K562 (cell line): ENCODE results near the gene IRAK2. TPM values are rescaled to one million over a fixed set of nuclear protein-coding genes. Genes with fewer than 3 reads are reported as not detected.
"Not testable (repeated sequence)": the region's sequence is repeated elsewhere in the genome, so short reads cannot be mapped to it uniquely, and the experiment has no call there.

ENCODE experiments used
- ATAC-seq: fragments of 200-7000 bp; cut with Tn5 transposase; 3 replicates; pipeline ENCODE4 v1.9.1; 2020; ENCODE audit warnings: moderate library complexity
- BruUV-seq: library from RNA; stranded (reverse); fragments of 400-500 nt; replicated peaks from 2 replicates; lab custom pipeline; 2021; lab: Mats Ljungman, UMichigan
- CTCF ChIA-PET: fragments of 300-600 bp; formaldehyde crosslinking; extraction: SDS; loops from one replicate; lab custom pipeline; 2021; ENCODE audit warnings: low intra/inter-chr PET ratio; lab: Yijun Ruan, JAX
- POLR2A ChIA-PET: fragments of 300-600, 350-650 bp; sonication (Branson Sonifier 250); formaldehyde crosslinking; extraction: SDS; loops from one replicate; lab custom pipeline; 2021; ENCODE audit warnings: antibody characterized with exemption, inconsistent platforms; lab: Yijun Ruan, JAX
- DNase-seq, 4 experiments: peaks; one replicate each; pipeline versions ENCODE4 v3.0.0 to v3.0.0-alpha.2; 2011 to 2018; ENCODE audit warnings: low spot score in 3 of 4, mixed read lengths in 3 of 4; ENCODE audit errors: extremely low read depth in 1 of 4
- FAIRE-seq: peaks from 2 replicates; lab custom pipeline; 2011; peaks lifted over from hg19 to GRCh38; lab: Jason Lieb, UNC
- H2AFZ ChIP-seq: 2 replicates; pipeline ENCODE4 v1.6.0; 2011; ENCODE audit warnings: low read depth, low read length, control low read depth, inconsistent platforms
- H3K27ac ChIP-seq: fragments of 200-600 bp; 3 replicates; pipeline ENCODE4 v1.8.0; 2011; ENCODE audit warnings: low read depth, mild to moderate bottlenecking, control low read depth, inconsistent platforms, low read length, moderate library complexity, mixed read lengths; ENCODE audit errors: extremely low read depth
- H3K27me3 ChIP-seq, 2 experiments: fragments of 300-600 bp in 1 of 2; 2 replicates in 1 of 2; 3 replicates in 1 of 2; pipeline versions ENCODE4 v1.6.0 to v1.8.0; 2011; ENCODE audit warnings: inconsistent platforms in 2 of 2, low read length in 2 of 2, mild to moderate bottlenecking in 1 of 2, mixed read lengths in 1 of 2, moderate library complexity in 1 of 2; ENCODE audit not compliant: control insufficient read depth in 2 of 2, insufficient read depth in 2 of 2
- H3K36me3 ChIP-seq: fragments of 300-600 bp; 3 replicates; pipeline ENCODE4 v1.8.0; 2011; ENCODE audit warnings: mild to moderate bottlenecking, low read length, inconsistent platforms; ENCODE audit not compliant: control insufficient read depth, insufficient read depth
- H3K4me1 ChIP-seq, 2 experiments: fragments of 200-600 bp in 1 of 2; replicated peaks in 1 of 2; 2 replicates in 1 of 2; 3 replicates in 1 of 2; pipeline versions ENCODE4 v1.5.1 to v1.8.0; 2011; ENCODE audit warnings: inconsistent platforms in 2 of 2, low read length in 2 of 2, mild to moderate bottlenecking in 1 of 2, mixed read lengths in 1 of 2, moderate library complexity in 1 of 2; ENCODE audit not compliant: control insufficient read depth in 2 of 2, insufficient read depth in 2 of 2
- H3K4me2 ChIP-seq: 2 replicates; pipeline ENCODE4 v1.6.1; 2011; ENCODE audit warnings: low read length, control low read depth, inconsistent platforms, mixed read lengths; ENCODE audit not compliant: insufficient read depth
- H3K4me3 ChIP-seq: fragments of 200-600 bp; sonication (generic), shearing (Covaris generic); 2 replicates; pipeline ENCODE4 v1.5.1; 2016; ENCODE audit warnings: control low read depth, inconsistent platforms
- H3K79me2 ChIP-seq: fragments of 200-600 bp; 3 replicates; pipeline ENCODE4 v1.8.0; 2011; ENCODE audit warnings: low read length, inconsistent platforms; ENCODE audit not compliant: control insufficient read depth, insufficient read depth
- H3K9ac ChIP-seq, 2 experiments: 2 replicates each; pipeline versions ENCODE4 v1.6.0 to v1.6.1; 2011; ENCODE audit warnings: low read depth in 2 of 2, low read length in 2 of 2, control low read depth in 1 of 2, inconsistent platforms in 1 of 2, mild to moderate bottlenecking in 1 of 2, mixed read lengths in 1 of 2; ENCODE audit not compliant: insufficient read depth in 1 of 2
- H3K9me1 ChIP-seq: one replicate; pipeline ENCODE4 v1.6.0; 2011; ENCODE audit warnings: inconsistent platforms, mild to moderate bottlenecking, low read length, moderate library complexity; ENCODE audit not compliant: control insufficient read depth, insufficient read depth
- H3K9me3 ChIP-seq: replicated peaks from 2 replicates; pipeline ENCODE4 v1.5.1; 2011; ENCODE audit warnings: low read depth, low read length, inconsistent platforms; ENCODE audit not compliant: control insufficient read depth, insufficient read depth
- H4K20me1 ChIP-seq: replicated peaks from 2 replicates; pipeline ENCODE4 v1.6.1; 2011; ENCODE audit warnings: low read length, inconsistent platforms, mixed read lengths; ENCODE audit not compliant: control insufficient read depth, insufficient read depth
- BHLHE40 ChIP-seq: IDR thresholded peaks from 2 replicates; pipeline ENCODE4 v1.6.1; 2011; ENCODE audit warnings: low read length, improper control_type of control experiment
- CC2D1A ChIP-seq: fragments of 450-650 bp; IDR thresholded peaks from 2 replicates; pipeline ENCODE4 v1.6.1; 2017; ENCODE audit warnings: mild to moderate bottlenecking
- CREB1 ChIP-seq, 2 experiments: sonication (generic) in 1 of 2; formaldehyde crosslinking in 1 of 2; IDR thresholded peaks; 2 replicates each; pipeline versions ENCODE4 v1.6.1 to v1.8.0; 2012 to 2022; ENCODE audit warnings: inconsistent platforms in 1 of 2, mild to moderate bottlenecking in 1 of 2, missing genetic modification reagents in 1 of 2, moderate library complexity in 1 of 2
- EHMT2 ChIP-seq: fragments of 450-650 bp; IDR thresholded peaks from 2 replicates; pipeline ENCODE4 v1.6.1; 2018; ENCODE audit warnings: antibody characterized with exemption
- GABPB1 ChIP-seq: sonication (generic); formaldehyde crosslinking; IDR thresholded peaks from 2 replicates; pipeline ENCODE4 v1.8.0; 2022; ENCODE audit warnings: mild to moderate bottlenecking, missing genetic modification reagents
- NFYB ChIP-seq: IDR thresholded peaks from 2 replicates; pipeline ENCODE4 v1.6.1; 2011; ENCODE audit warnings: mild to moderate bottlenecking, moderate library complexity; ENCODE audit not compliant: insufficient read length; ENCODE audit errors: extremely low read depth
- RBM25 ChIP-seq: fragments of 200-400 bp; formaldehyde crosslinking; IDR thresholded peaks from 2 replicates; pipeline ENCODE4 v1.6.1; 2018; ENCODE audit warnings: low read length, low read depth, moderate library complexity; ENCODE audit not compliant: severe bottlenecking
- STAG1 ChIP-seq: sonication (generic); formaldehyde crosslinking; IDR thresholded peaks from 2 replicates; pipeline ENCODE4 v1.5.0; 2020; ENCODE audit warnings: missing genetic modification reagents, borderline replicate concordance
- TEAD4 ChIP-seq, 2 experiments: sonication (generic) in 1 of 2; formaldehyde crosslinking in 1 of 2; IDR thresholded peaks; 2 replicates each; pipeline versions ENCODE4 v1.6.1 to v1.8.0; 2012 to 2022; ENCODE audit warnings: borderline replicate concordance in 1 of 2, inconsistent platforms in 1 of 2, low read length in 1 of 2, mild to moderate bottlenecking in 1 of 2, missing genetic modification reagents in 1 of 2
- WGBS: fragments of 100-300 bp; shearing (Covaris generic); methylation state at CpG from one replicate; pipeline ENCODE4 v1.1.6; 2016; ENCODE audit warnings: low coverage, mixed read lengths; ENCODE audit not compliant: insufficient coverage; ENCODE audit errors: missing lambda C conversion rate; 5-methylcytosine and 5-hydroxymethylcytosine counted together
- in situ Hi-C: fragments of 300-500 bp; cut with MboI; formaldehyde crosslinking; loops from 4 replicates; pipeline ENCODE4 v1.15.0; 2018; ENCODE audit warnings: inconsistent platforms, mixed read lengths
- intact Hi-C: fragments of 100-400 bp; cut with micrococcal nuclease; formaldehyde crosslinking; loops from 2 replicates; pipeline ENCODE4 v1.14.2; 2022
- polyA plus RNA-seq, 8 experiments: library from polyadenylated mRNA; depleted of rRNA in 4 of 8; stranded (reverse) in 5 of 8; unstranded in 3 of 8; fragments of >200 nt; fragmentation: Nextera tagmentation in 2 of 8; fragmentation: Illumina TruSeq in 1 of 8; extraction: Ambion mirVana in 2 of 8; extraction: Trizol in 1 of 8; gene quantifications; 2 replicates each; pipeline versions ENCODE4 v1.2.1 to v1.2.3, GENCODE V29; 2011 to 2014; ENCODE audit warnings: inconsistent platforms in 1 of 8, missing spikeins in 1 of 8
- total RNA-seq, 7 experiments: library from RNA; depleted of rRNA in 6 of 7; stranded (reverse); fragments of >200 nt in 6 of 7; fragmentation: Illumina TruSeq in 2 of 7; extraction: Trizol in 2 of 7; gene quantifications; 2 replicates each; pipeline versions ENCODE4 v1.2.1 to v1.2.3, GENCODE V29; 2011 to 2021; ENCODE audit warnings: low replicate concordance in 1 of 7
- TF ChIP-seq, protein P1 (sequence below): sonication (generic); formaldehyde crosslinking; IDR thresholded peaks from 2 replicates; pipeline ENCODE4 v1.9.0; 2022; ENCODE audit warnings: mild to moderate bottlenecking, missing genetic modification reagents
- TF ChIP-seq, protein P2 (sequence below): sonication (generic); formaldehyde crosslinking; IDR thresholded peaks from 2 replicates; pipeline ENCODE4 v1.8.1; 2023; ENCODE audit warnings: mild to moderate bottlenecking, missing genetic modification reagents

IRAK2 gene
- total and polyA plus RNA-seq, 9 of the 15 experiments (the other 6 are each of a cell fraction or from before 2014, with no cell fraction given) = 0.42 to 4.4 (median 2.7) TPM

DNA sequence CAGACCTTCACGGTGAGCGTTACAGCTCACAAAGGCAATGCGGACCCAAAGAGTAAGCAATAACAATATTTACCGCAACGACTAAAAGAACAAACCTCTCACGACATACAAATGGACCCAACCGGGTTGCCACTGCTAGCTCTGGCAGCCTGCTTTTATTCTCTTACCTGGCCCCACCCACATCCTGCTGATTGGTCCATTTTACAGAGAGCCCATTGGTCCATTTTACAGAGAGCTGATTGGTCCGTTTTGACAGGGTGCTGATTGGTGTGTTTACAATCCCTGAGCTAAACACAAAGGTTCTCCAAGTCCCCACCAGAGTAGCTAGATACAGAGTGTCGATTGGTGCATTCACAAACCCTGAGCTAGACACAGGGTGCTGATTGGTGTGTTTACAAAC is 28.8 kb upstream of the IRAK2 start:
- H3K79me2 ChIP-seq, DNase-seq, H2AFZ ChIP-seq, in situ Hi-C loops, H3K4me3 ChIP-seq, intact Hi-C loops, ATAC-seq, H3K4me2 ChIP-seq, BruUV-seq, H3K9me1 ChIP-seq, H3K27ac ChIP-seq, H3K9ac ChIP-seq, H3K36me3 ChIP-seq, CTCF ChIA-PET, H3K9me3 ChIP-seq, H4K20me1 ChIP-seq, FAIRE-seq, H3K27me3 ChIP-seq: not testable (repeated sequence)
- 0 out of 2 replicates have a peak, but pooled peaks have one; percentile 2 for TF ChIP-seq GABPB1 (CRISPR knock-in tag)
- TF ChIP-seq RBM25 = peak; percentile 51
- TF ChIP-seq NFYB = peak; percentile 84
- peak; percentile 65 for TF ChIP-seq CC2D1A
- H3K4me1 ChIP-seq = peaks cover 15 to 22% of the 10 kb centered on the region in 2 experiments
- POLR2A ChIA-PET = interaction anchor here (0.6 to 1.9 kb wide), 3 partner anchors 10 to 659 kb away, joined by 3 to 12 read pairs (median 4); no protein-coding TSS in a partner anchor
- WGBS = 87% methylated on average over 8 of the region's 9 CpGs

DNA sequence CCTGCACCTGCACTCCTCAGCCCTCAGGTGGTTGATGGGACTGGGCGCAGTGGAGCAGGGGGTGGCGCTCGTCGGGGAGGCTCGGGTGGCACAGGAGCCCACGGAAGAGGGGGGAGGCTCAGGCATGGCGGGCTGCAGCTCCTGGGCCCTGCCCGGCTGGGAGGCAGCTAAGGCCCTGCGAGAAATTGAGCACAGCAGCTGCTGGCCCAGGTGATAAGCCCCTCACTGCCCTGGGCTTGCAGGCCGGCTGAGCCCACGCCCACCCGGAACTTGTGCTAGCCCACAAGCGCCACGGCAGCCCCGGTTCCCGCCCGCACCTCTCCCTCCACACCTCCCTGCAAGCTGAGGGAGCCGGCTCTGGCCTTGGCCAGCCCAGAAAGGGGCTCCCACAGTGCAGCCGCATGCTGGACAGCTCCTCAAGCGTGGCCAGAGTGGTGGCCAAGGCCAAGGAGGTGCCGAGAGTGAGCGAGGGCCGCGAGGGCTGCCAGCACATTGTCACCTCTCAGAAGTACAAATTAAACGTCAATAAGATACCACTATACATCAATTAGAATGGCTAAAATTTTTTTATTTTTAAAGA is 28.2 kb upstream of the IRAK2 start:
- POLR2A ChIA-PET = interaction anchor here (0.6 to 1.6 kb wide), 3 partner anchors 15 to 660 kb away, joined by 3 to 4 read pairs (median 3); no protein-coding TSS in a partner anchor
- no peak for ATAC-seq
- TF ChIP-seq EHMT2 = peak; percentile 49; the same call in 1 of the 2 replicates
- no peak for TF ChIP-seq CREB1 (IDR thresholded peaks at IDR 0.05)
- TF ChIP-seq CREB1 (CRISPR knock-in tag; IDR thresholded peaks at IDR 0.05) = 0 out of 2 replicates have a peak, but pooled peaks have one; percentile 20
- TF ChIP-seq STAG1 = 0 out of 2 replicates have a peak, but pooled peaks have one; percentile 29
- TF ChIP-seq TEAD4 (IDR thresholded peaks at IDR 0.05; ENCODE audit: low read length) = no peak
- peak; percentile 19; the same call in 1 of the 2 replicates for TF ChIP-seq TEAD4 (CRISPR knock-in tag; IDR thresholded peaks at IDR 0.05; ENCODE audit: borderline replicate concordance)
- TF ChIP-seq, protein P1, sequence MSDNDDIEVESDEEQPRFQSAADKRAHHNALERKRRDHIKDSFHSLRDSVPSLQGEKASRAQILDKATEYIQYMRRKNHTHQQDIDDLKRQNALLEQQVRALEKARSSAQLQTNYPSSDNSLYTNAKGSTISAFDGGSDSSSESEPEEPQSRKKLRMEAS (CRISPR knock-in tag) = no peak
- no peak for TF ChIP-seq BHLHE40
- TF ChIP-seq, protein P2, sequence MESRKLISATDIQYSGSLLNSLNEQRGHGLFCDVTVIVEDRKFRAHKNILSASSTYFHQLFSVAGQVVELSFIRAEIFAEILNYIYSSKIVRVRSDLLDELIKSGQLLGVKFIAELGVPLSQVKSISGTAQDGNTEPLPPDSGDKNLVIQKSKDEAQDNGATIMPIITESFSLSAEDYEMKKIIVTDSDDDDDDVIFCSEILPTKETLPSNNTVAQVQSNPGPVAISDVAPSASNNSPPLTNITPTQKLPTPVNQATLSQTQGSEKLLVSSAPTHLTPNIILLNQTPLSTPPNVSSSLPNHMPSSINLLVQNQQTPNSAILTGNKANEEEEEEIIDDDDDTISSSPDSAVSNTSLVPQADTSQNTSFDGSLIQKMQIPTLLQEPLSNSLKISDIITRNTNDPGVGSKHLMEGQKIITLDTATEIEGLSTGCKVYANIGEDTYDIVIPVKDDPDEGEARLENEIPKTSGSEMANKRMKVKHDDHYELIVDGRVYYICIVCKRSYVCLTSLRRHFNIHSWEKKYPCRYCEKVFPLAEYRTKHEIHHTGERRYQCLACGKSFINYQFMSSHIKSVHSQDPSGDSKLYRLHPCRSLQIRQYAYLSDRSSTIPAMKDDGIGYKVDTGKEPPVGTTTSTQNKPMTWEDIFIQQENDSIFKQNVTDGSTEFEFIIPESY (CRISPR knock-in tag) = 0 out of 2 replicates have a peak, but pooled peaks have one; percentile 30

More for the DNA sequence above, 28.2 kb upstream of the IRAK2 start:
- Histone ChIP-seq H4K20me1 (no peaks in the 10 kb centered on the region; the same call in 1 of the 2 replicates), H3K9me3 (no peaks in the 10 kb centered on the region), H3K27ac (no peak overlapping the region), H3K36me3 (no peaks in the 10 kb centered on the region), H3K79me2 (peaks cover under 1% of the 10 kb centered on the region; the same call in 2 of the 3 replicates), H3K9ac (no peak overlapping the region), H3K27me3 (no peaks in the 10 kb centered on the region), H2AFZ (no peak overlapping the region), H3K4me3 (no peak overlapping the region), H3K4me2 (no peak overlapping the region), H3K9me1 (no peaks in the 10 kb centered on the region), H3K4me1 (peaks cover 20 to 25% of the 10 kb centered on the region in 2 experiments)
- BruUV-seq = no TSS peak
- WGBS = 91% methylated on average over 16 of the region's 25 CpGs
- in situ Hi-C loops (no loop called here), intact Hi-C loops (no loop called here)
- DNase-seq (no peak), FAIRE-seq (no peak)
- CTCF ChIA-PET = no interaction called here
